IMR-90 (cell line): ENCODE data around the gene KIAA0825.

Experiments used
- CTCF ChIP-seq: conservative IDR thresholded peaks from 2 replicates; pipeline ENCODE4 v1.5.1; 2012; ENCODE audit warnings: mild to moderate bottlenecking, low read depth, low read length, improper control_type of control experiment
- NFE2L2 ChIP-seq: fragments of 150-350 bp; IDR thresholded peaks from 2 replicates; pipeline ENCODE4 v1.6.1; 2016; ENCODE audit warnings: low read depth, mild to moderate bottlenecking, low read length
- RAD21 ChIP-seq: IDR thresholded peaks from 2 replicates; pipeline ENCODE4 v1.6.1; 2012; ENCODE audit warnings: low read length, improper control_type of control experiment

- TF ChIP-seq CTCF: no peak
- TF ChIP-seq RAD21: no peak
- TF ChIP-seq NFE2L2: no peak
These were observed 437.6 kb downstream of the KIAA0825 start for GRCh38 chr5:94180761-94181160.
